ENCODE results near the gene LCN9. TPM values are rescaled to one million over a fixed set of nuclear protein-coding genes. Genes with fewer than 3 reads are reported as not detected.

The LCN9 gene
- total RNA-seq, 1 donor from 2014 or later, result not detected

- ATAC-seq (no peak), DNase-seq (no peak)
- no peak overlapping the region for H3K27ac ChIP-seq
- intact Hi-C loops (cut with DNase I), result no loop called here
- no peaks in the 10 kb centered on the region for H3K9me3 ChIP-seq
- H3K36me3 ChIP-seq, result no peaks in the 10 kb centered on the region
- H3K4me1 ChIP-seq, result no peaks in the 10 kb centered on the region
- H3K4me3 ChIP-seq, result no peak overlapping the region
- TF ChIP-seq, protein P1, sequence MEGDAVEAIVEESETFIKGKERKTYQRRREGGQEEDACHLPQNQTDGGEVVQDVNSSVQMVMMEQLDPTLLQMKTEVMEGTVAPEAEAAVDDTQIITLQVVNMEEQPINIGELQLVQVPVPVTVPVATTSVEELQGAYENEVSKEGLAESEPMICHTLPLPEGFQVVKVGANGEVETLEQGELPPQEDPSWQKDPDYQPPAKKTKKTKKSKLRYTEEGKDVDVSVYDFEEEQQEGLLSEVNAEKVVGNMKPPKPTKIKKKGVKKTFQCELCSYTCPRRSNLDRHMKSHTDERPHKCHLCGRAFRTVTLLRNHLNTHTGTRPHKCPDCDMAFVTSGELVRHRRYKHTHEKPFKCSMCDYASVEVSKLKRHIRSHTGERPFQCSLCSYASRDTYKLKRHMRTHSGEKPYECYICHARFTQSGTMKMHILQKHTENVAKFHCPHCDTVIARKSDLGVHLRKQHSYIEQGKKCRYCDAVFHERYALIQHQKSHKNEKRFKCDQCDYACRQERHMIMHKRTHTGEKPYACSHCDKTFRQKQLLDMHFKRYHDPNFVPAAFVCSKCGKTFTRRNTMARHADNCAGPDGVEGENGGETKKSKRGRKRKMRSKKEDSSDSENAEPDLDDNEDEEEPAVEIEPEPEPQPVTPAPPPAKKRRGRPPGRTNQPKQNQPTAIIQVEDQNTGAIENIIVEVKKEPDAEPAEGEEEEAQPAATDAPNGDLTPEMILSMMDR (IDR thresholded peaks at IDR 0.05), result no peak
- peaks cover 7% of the 10 kb centered on the region for H3K27me3 ChIP-seq
Observed at GRCh38 chr9:135661816-135662560, 1.1 kb upstream of the LCN9 start.

DNA sequence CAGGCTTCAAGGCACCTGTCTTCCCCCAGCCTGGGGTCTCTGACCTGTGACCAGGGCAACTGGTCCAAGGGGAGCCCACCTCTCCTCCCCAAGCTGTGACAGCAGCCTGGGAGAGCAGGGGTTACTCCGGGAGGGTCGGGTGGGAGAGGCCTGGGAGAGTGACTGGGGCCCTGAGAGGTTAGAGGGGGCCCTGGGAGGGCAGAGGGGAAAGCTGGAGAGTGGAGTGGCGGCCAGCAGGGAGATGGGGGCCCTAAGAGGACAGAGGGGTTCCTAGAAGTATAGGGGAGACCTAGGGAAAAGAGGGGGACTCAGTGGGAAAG lies 302 bp downstream of the LCN9 start:
- H3K27ac ChIP-seq, result no peak overlapping the region

GRCh38 chr9:135663857-135664256 lies 748 bp downstream of the LCN9 start:
- Histone ChIP-seq H3K27me3 (peaks cover 7% of the 10 kb centered on the region), H3K4me3 (no peak overlapping the region), H3K9me3 (no peaks in the 10 kb centered on the region), H3K4me1 (no peaks in the 10 kb centered on the region), H3K27ac (no peak overlapping the region), H3K36me3 (no peaks in the 10 kb centered on the region)
- DNase-seq, result no peak
- intact Hi-C loops (cut with DNase I), result no loop called here
- no peak for ATAC-seq
- TF ChIP-seq, protein P1 (IDR thresholded peaks at IDR 0.05), result no peak

More for the DNA sequence above, 302 bp downstream of the LCN9 start:
- Histone ChIP-seq H3K4me1 (no peaks in the 10 kb centered on the region), H3K4me3 (no peak overlapping the region), H3K27me3 (peaks cover 7% of the 10 kb centered on the region), H3K36me3 (no peaks in the 10 kb centered on the region), H3K9me3 (no peaks in the 10 kb centered on the region)
- ATAC-seq (no peak), DNase-seq (no peak)
- TF ChIP-seq, protein P1 (IDR thresholded peaks at IDR 0.05), result no peak
- intact Hi-C loops (cut with DNase I), result no loop called here

GRCh38 chr9:135664266-135664665 lies 1.2 kb downstream of the LCN9 start:
- peaks cover 7% of the 10 kb centered on the region for H3K27me3 ChIP-seq
- H3K4me1 ChIP-seq, result no peaks in the 10 kb centered on the region
- ATAC-seq, result no peak
- H3K27ac ChIP-seq, result no peak overlapping the region
- no peak overlapping the region for H3K4me3 ChIP-seq
- no peaks in the 10 kb centered on the region for H3K36me3 ChIP-seq
- TF ChIP-seq, protein P1 (IDR thresholded peaks at IDR 0.05), result no peak
- no peaks in the 10 kb centered on the region for H3K9me3 ChIP-seq
- intact Hi-C loops (cut with DNase I), result no loop called here
- DNase-seq, result no peak

- intact Hi-C loops (cut with DNase I), result no loop called here
- ATAC-seq, result no peak
Observed at GRCh38 chr9:135664801-135665794, 2.0 kb downstream of the LCN9 start.

More at GRCh38 chr9:135664801-135665794, 2.0 kb downstream of the LCN9 start:
- TF ChIP-seq, protein P1 (IDR thresholded peaks at IDR 0.05), result no peak
- peaks cover 7% of the 10 kb centered on the region for H3K27me3 ChIP-seq
- no peak for DNase-seq
- H3K4me3 ChIP-seq, result no peak overlapping the region
- H3K9me3 ChIP-seq, result no peaks in the 10 kb centered on the region
- no peak overlapping the region for H3K27ac ChIP-seq
- no peaks in the 10 kb centered on the region for H3K36me3 ChIP-seq
- no peaks in the 10 kb centered on the region for H3K4me1 ChIP-seq

Measured in upper lobe of right lung (tissue), 1 donor.